GM18505 (cell line): ENCODE results near the gene ATMIN.

Experiments used
- ATAC-seq: cut with Tn5 transposase; IDR thresholded peaks from one replicate; pipeline ENCODE4 v1.9.1; 2021; ENCODE audit not compliant: unreplicated experiment
- POLR2A ChIP-seq: IDR thresholded peaks from 4 replicates; pipeline ENCODE4 v1.6.1; 2011; ENCODE audit warnings: borderline replicate concordance; ENCODE audit not compliant: insufficient read depth, insufficient read length; ENCODE audit errors: extremely low read depth

The ATMIN gene

GRCh38 chr16:81035398-81035974 lies at the start of gene ATMIN:
ATMIN (plus strand) TSS chr16:81035842; CDS start chr16:81035871, 29 bp downstream.
- TF ChIP-seq POLR2A, result peak; percentile 70
- peak; percentile 95 for ATAC-seq

DNA sequence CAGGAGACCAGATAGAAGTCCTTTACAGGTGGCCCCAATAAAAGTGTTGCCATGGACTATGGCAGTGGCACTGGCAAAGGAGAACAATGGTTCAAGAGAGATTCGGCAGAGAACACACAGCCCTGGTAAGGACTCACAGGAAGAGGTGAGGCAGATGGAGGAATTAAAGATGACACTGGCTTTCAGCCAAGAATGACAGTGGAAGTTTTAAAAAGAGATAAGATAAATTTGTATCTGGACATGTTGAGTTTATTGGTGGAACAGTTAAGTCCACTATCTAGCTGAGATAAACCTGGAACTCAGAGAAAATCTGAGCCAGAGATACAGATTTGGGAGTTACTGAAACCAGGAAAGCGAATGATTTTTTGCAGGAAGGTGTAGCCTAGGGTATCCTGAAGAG lies 49.1 kb upstream of the ATMIN start:
- no peak for TF ChIP-seq POLR2A
- no peak for ATAC-seq

DNA sequence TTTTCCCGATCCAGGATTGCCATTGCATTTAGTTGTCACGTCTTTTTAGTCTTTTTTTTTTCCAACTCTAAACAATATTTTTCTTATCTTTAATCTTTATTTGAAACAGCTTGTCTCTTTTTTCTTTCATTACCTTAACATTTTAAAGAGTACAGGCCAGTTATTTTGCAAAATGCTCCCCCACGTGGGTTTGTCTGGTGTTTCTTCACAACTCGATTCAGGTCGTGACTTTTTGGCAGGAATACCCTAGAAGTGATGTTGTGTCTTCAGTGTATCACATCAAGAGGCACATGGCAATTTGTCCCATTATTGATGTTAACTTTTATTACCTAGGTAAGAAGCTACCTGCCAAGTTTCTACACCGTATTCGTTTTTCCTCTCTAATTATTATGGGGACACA lies 46.9 kb upstream of the ATMIN start:
- no peak for ATAC-seq
- TF ChIP-seq POLR2A, result no peak

DNA sequence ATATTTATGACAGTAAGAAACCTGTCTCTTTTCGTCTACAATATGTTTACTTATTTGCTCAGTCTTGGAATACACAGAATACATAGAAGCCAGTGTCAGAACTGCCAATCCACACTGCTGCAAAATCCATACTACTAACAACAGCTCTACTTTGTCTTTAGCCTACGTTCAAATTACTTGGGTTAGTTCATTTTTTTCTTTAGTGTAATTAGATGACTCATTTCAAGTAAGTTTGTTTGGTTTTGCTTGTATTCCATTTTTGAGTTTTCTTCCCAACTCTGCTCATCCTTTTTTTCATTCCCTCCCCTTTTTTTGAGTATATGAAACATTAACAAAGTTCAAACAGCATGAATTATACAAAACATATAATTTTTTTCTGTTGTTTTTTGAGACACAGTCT lies 45.8 kb upstream of the ATMIN start:
- ATAC-seq, result no peak
- no peak for TF ChIP-seq POLR2A

GRCh38 chr16:80990577-80990976 lies 45.1 kb upstream of the ATMIN start:
- no peak for TF ChIP-seq POLR2A
- ATAC-seq, result no peak

GRCh38 chr16:80990978-80991377 lies 44.7 kb upstream of the ATMIN start:
- ATAC-seq, result no peak

DNA sequence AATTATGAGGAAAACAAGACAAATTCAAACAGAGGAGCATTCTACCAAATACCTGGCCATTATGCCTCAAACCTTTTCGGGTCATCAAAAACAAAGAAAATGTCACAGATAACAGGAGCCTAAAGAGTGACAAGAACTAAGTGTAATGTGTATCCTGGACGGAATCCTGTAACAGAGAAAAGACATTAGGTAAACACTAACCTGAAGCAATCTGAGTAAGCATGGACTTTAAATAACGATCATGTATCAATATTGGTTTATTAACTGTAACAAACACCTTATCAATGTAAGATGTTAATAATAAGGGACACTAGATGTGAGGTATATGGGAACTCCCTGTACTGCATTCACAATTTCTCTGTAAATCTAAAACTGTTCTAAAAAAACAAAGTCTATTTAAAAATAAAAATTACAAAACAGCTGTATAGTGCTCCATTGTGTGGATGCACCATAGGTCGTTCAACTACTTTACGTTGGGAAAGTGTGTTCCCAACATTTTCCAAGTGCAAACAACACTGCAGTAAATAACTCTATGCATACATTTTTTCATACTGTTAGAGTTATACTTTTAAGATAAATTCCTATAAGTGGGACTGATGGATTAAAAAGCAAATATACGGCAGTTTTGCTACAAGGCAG lies 43.7 kb upstream of the ATMIN start:
- no peak for ATAC-seq
- TF ChIP-seq POLR2A, result no peak

More at GRCh38 chr16:80990978-80991377, 44.7 kb upstream of the ATMIN start:
- TF ChIP-seq POLR2A, result no peak

DNA sequence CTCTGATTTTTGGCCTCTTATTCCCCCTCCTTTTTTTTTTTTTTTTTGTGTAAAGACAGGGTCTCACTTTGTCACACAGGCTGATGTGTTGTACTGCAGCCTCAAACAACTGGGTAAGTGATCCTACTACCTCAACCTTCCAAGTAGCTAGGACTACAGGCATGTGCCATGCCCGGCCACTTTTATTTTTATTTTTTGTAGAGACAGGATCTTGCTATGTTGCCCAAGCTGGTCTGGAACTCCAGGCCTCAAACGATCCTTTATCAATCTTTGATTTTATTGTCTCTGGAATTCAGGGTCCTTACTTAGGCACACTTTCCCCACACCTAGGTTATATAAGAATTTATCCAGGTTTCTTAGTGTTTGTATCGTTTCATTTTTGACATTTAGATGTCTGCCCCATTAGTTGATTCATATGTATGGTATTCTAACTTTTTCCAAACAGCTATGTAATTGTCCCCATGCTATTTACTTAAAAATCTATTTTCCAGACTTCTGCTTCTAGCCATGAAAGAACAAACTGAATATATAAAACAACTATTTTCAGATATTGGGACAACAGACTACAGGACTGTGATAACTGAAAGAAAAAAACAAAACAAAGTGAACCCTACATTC lies 42.9 kb upstream of the ATMIN start:
- no peak for ATAC-seq
- TF ChIP-seq POLR2A, result no peak

DNA sequence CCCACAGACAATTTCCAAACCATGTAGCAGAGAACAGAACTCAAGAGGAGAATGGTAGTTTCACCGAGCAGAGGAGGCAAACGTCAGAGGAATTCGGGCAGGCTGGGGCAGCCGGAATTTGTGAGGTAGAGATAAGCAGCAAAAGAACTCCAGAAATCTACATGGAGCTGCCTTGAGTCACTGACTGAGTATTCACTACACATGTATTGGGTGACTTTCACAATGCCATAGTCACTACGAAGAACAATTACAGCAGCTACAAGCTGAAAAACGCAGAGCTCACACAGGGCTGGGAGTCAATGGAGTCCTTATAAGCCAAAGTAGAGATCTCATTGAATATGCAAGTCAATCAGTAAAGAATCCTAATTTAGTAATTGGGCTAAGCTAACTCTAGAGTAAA lies 42.3 kb upstream of the ATMIN start:
- no peak for ATAC-seq
- no peak for TF ChIP-seq POLR2A

DNA sequence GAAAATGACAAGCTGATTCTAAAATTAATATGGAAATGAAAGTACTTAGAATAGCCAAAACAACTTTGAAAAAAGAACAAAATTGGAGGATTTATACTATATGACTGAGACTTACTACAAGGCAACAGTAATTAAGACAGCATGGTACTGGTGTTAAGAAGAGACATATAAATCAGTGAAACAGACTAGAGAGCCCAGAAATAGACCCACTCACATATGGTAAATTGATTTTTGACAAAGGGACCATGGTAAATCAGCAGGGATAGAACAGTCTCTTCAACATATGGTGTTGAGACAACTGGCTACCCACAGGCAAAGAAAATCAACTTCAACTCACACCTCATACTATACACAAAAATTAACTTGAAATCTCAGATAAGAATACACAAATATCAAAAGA lies 41.8 kb upstream of the ATMIN start:
- TF ChIP-seq POLR2A, result no peak

DNA sequence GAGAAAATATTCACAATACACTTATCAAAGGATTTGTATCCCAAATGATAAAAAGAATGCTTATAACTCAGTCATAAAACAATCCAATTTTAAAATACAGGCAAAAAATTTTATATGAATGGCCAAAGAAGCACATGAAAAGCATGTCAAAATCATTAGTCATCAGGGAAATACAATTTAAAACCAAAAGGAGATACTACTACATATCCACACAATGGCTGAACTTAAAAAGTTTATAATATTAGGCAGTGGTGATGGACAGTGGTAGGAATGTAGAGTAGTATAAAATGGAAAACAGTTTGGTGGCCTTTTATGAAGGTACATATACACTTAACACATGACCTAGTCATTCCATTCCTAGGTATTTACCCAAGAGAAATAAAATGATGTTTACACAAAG lies 41.2 kb upstream of the ATMIN start:
- ATAC-seq, result no peak
- no peak for TF ChIP-seq POLR2A

More for the DNA sequence above, 41.8 kb upstream of the ATMIN start:
- no peak for ATAC-seq

- TF ChIP-seq POLR2A, result no peak
- no peak for ATAC-seq
Observed at GRCh38 chr16:80996688-80997138, 38.9 kb upstream of the ATMIN start.

DNA sequence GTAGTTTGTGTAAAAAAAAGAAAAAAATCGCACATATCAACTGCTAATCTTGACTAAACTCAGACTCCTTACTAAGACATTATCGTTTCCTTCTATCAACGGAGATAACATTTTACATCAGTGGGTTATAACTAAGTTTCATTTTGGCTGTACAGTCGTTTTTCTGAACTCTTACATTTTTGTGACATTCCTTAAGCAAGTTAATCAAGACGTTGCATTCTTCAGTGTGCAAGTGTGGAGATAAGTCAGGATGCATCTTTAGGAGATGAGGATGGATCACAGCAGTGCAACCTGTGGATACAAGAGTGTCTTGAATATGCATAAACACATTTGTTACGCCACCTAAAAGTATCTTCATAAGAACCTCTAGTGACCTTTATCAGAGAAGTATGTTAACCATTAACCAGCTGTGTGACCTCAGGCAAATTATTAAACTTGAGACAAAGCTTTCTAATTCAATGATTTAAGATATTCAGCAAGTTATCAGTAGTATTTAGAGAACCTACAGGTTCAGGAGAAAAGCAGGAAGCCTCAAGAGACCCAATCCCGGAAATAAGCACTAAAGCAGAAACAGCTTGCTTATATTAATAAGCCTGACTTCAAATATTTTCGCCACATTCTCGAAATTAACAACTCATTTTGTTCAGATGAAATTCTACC lies 38.4 kb upstream of the ATMIN start:
- no peak for ATAC-seq

More for the DNA sequence above, 38.4 kb upstream of the ATMIN start:
- peak; percentile 28 for TF ChIP-seq POLR2A
